22Rv1 (cell line): ENCODE data around the gene ECT2.

Experiments used
- CTCF ChIP-seq: fragments of 450-650 bp; IDR thresholded peaks from 2 replicates; pipeline ENCODE4 v1.5.1; 2017; ENCODE audit warnings: mild to moderate bottlenecking
- ZFX ChIP-seq: fragments of 450-650 bp; IDR thresholded peaks from 2 replicates; pipeline ENCODE4 v1.6.1; 2017; ENCODE audit warnings: antibody characterized with exemption, borderline replicate concordance

DNA sequence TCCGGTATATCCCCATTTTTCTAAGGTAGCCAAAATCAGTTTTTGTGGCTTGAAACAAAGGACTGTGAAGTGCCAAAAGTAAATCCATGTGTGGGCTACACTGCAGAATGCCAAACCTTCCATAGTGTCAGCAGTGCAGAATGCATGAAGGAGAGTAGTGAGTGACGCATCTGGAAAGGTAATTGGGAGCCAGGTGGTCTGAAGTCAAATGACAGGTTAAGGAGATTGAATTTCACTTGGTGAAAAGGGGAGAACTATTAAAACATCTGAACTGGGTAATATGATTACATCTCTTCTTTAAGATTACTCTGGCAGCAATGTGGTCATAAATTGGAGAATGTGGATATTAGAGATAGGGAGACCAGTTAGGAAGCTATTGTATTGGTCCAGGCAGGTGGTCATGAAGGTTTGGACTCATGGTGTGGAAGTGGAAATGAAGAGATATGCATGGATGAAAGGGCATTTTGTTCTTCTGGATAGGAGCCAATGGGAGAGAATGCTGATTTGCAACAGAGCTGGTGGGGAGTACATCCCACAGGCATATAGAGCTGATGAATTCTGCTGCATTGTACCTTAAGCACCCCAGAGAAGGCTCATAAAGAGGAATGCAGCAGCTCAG, 118.2 kb downstream of the ECT2 start:
- no peak for TF ChIP-seq CTCF
- TF ChIP-seq ZFX, result no peak
